Muscle layer of duodenum (tissue), 2 donors: ENCODE results near the gene SNAP47.

Experiments used
- H3K27ac ChIP-seq: one replicate; pipeline ENCODE4 v1.7.0; 2013; ENCODE audit warnings: mild to moderate bottlenecking, low read length
- H3K27me3 ChIP-seq: one replicate; pipeline ENCODE4 v1.7.0; 2013; ENCODE audit warnings: low read depth, mild to moderate bottlenecking, control low read depth, low read length
- H3K36me3 ChIP-seq, 2 donors: one replicate each; pipeline ENCODE4 v1.7.0; 2013; ENCODE audit warnings: low read length in 2 of 2, control low read depth in 1 of 2, mild to moderate bottlenecking in 1 of 2; ENCODE audit not compliant: insufficient read depth in 2 of 2, control insufficient read depth in 1 of 2
- H3K4me1 ChIP-seq, 2 donors: one replicate each; pipeline ENCODE4 v1.7.0; 2013; ENCODE audit warnings: low read length in 2 of 2, mild to moderate bottlenecking in 2 of 2, control low read depth in 1 of 2, moderate library complexity in 1 of 2; ENCODE audit not compliant: insufficient read depth in 2 of 2, control insufficient read depth in 1 of 2
- H3K4me3 ChIP-seq, 2 donors: one replicate each; pipeline ENCODE4 v1.7.0; 2013; ENCODE audit warnings: low read length in 2 of 2, low read depth in 1 of 2, mild to moderate bottlenecking in 1 of 2
- H3K9me3 ChIP-seq, 2 donors: one replicate each; pipeline ENCODE4 v1.7.0; 2013; ENCODE audit warnings: low read length in 2 of 2, control low read depth in 1 of 2, mild to moderate bottlenecking in 1 of 2; ENCODE audit not compliant: control insufficient read depth in 1 of 2
- donor health status: healthy.

The SNAP47 gene

GRCh38 chr1:227780101-227781044 lies 45.1 kb downstream of the SNAP47 start:
- no peaks in the 10 kb centered on the region for H3K27me3 ChIP-seq
- H3K36me3 ChIP-seq = peaks cover 4 to 17% of the 10 kb centered on the region in 2 donors
- no peak overlapping the region for H3K27ac ChIP-seq
- H3K9me3 ChIP-seq = no peaks in the 10 kb centered on the region
- H3K4me3 ChIP-seq = no peak overlapping the region
- H3K4me1 ChIP-seq = peaks cover 0 to 12% of the 10 kb centered on the region in 2 donors

DNA sequence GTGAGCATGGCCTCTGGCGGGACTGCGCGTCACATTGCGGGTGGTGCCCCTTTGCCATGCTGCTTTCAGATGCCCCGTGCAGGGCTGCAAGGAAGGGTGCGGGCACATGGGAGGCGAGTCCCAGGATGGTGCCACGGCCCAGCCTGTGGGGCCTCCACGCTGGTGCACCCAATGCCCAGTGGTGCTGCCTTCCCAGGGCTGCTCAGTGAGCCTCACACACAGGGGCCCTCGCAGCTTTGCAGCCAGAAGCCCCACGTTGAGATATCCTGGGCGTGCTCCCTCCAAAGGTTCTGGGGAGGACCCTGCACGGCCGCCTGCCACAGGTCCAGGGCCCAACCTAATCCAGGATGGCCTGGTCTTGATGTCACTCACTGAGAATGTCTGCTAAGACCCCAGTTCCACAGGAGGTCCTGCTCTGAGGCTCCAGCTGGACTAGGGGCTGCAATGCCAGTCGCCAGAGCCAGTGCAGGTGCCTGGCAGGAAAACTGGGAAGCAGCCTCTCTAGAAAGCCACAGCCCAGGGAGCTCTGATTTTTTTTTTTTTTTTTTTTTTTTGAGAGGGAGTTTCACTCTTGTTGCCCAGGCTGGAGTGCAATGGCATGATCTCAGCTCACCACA lies 46.2 kb downstream of the SNAP47 start:
- H3K36me3 ChIP-seq = peaks cover 4 to 17% of the 10 kb centered on the region in 2 donors
- no peaks in the 10 kb centered on the region for H3K9me3 ChIP-seq
- peaks cover 3 to 11% of the 10 kb centered on the region in 2 donors for H3K4me1 ChIP-seq
- H3K27ac ChIP-seq = no peak overlapping the region
- H3K4me3 ChIP-seq = no peak overlapping the region
- H3K27me3 ChIP-seq = peaks cover 4% of the 10 kb centered on the region

GRCh38 chr1:227782226-227782625 lies 47.0 kb downstream of the SNAP47 start:
- Histone ChIP-seq H3K27ac (no peak overlapping the region), H3K27me3 (peaks cover 4% of the 10 kb centered on the region), H3K4me1 (peaks cover 9 to 14% of the 10 kb centered on the region in 2 donors), H3K4me3 (no peak overlapping the region), H3K9me3 (no peaks in the 10 kb centered on the region), H3K36me3 (peaks cover 4 to 17% of the 10 kb centered on the region in 2 donors)

DNA sequence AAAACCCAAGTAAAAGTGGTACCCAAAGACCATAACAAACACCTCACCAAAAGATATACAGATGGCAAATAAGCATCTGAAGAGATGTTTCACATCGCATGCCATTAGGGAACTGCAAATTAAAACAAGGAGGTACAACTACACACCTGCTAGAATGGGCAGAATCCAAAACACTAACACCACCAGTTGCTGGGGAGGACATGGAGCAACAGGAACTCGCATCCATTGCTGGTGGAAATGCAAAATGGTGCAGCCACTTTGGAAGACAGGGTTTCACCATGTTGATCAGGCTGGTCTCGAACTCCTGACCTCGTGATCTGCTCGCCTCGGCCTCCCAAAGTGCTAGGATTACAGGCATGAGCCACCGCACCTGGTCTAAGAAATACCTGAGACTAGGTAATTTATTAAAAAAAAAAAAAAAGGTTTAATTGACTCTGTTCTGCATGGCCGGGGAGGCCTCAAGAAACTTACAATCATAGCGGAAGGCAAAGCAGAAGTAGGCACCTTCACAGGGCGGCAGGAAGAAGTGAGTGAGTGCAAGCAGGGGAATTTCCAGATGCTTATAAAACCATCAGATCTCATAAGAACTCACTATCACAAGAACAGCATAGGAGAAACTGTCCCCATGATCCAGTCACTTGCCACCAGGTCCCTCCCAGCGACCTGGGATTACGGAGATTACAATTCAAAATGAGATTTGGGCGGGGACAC lies 50.0 kb downstream of the SNAP47 start:
- peaks cover 4% of the 10 kb centered on the region for H3K27me3 ChIP-seq
- H3K4me1 ChIP-seq = peaks cover 9 to 21% of the 10 kb centered on the region in 2 donors
- H3K36me3 ChIP-seq = peaks cover 4 to 17% of the 10 kb centered on the region in 2 donors
- H3K9me3 ChIP-seq = no peaks in the 10 kb centered on the region
- no peak overlapping the region for H3K27ac ChIP-seq
- no peak overlapping the region for H3K4me3 ChIP-seq

DNA sequence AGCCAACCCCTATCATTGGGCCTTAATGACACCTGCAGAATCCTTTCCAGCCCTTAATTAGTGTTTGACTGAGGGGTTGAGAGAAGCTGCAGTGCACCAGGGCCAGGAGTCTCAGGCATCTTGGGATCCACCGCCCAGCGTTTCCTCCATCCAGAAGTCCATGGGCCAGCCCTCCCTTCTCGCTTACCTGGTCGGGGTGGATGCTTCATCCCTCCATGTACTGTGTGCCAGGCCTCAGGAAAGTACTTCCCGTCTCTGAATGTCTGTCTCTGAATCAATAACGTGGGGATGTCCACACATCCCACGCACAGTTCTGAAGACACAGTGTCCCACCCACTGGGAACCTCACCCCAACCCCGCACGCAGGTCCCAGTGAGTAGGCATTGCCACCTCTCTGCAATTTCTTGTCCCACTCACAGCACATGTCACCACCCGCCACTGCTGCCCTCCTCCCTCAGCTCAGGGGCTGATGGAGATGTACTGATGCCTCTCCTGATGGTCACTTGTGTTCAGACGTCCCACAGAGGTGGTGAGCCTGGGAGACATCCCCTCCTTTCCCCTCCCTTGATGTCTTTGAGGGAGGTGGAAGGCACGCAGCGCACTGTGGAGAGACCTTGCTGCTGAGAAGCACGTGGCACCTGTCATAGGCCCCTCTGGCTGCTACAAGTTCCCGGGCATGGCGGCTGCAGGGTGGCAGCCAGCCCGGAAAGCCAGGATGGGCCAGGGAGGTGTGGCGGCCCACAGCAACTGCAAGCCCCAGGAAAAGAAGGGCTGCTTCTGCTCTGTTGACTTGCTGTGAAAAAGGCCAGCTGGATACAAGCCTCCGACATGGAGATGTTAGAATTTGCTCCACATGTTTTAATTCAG lies 50.8 kb downstream of the SNAP47 start:
- no peak overlapping the region for H3K27ac ChIP-seq
- peak overlapping the region in 1 of 2 donors; percentile 73 for H3K4me3 ChIP-seq
- H3K36me3 ChIP-seq = peaks cover under 1 to 10% of the 10 kb centered on the region in 2 donors

DNA sequence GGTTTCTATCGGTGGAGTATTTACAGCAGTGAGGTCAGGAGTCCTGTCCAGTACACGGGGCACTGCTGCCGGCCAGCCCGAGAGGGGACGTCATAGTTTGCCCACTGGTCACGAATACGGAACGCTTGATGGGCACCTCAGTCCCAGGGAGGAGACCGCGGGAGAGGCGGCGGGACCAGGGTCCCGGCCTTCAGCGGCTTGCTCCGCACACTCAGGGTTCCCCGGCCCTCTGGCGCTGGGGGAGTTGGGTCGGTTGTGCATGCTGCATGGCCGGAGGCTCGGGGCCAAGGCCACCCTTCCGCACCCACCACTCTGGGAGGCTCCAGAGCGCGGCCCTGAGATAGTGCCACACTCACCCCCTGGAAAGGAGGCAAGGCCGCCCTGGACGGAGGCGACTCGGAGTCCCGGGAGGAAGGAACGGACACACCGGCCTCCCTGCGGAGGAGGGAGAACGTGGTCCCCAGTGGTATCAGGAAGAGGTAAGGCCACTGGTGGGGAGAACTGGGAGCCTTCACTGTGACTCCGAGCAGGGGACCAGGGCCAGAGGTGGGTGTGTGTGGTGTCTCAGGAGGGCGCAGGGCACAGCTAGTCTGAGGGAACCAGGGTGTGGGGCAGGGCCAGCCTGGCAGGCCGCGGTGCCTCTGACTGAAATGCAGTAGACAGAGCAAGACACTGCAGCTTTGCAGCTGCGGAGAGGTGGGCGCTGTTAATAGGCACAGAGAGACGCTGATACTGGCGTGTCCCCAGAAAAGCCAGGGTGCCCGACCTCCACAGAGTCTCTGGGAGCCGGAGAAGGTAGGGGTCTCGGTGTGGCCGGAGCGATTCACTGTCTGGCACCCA lies 51.7 kb downstream of the SNAP47 start:
- no peak overlapping the region for H3K27ac ChIP-seq
- H3K27me3 ChIP-seq = peaks cover 4% of the 10 kb centered on the region
- H3K9me3 ChIP-seq = no peaks in the 10 kb centered on the region
- H3K4me1 ChIP-seq = peaks cover 9 to 21% of the 10 kb centered on the region in 2 donors
- peaks cover 0 to 4% of the 10 kb centered on the region in 2 donors for H3K36me3 ChIP-seq
- peak overlapping the region; percentile 73 to 75 for H3K4me3 ChIP-seq

More for the DNA sequence above, 50.8 kb downstream of the SNAP47 start:
- H3K9me3 ChIP-seq = no peaks in the 10 kb centered on the region
- peaks cover 4% of the 10 kb centered on the region for H3K27me3 ChIP-seq
- H3K4me1 ChIP-seq = peaks cover 9 to 21% of the 10 kb centered on the region in 2 donors

GRCh38 chr1:227787513-227788270 lies 52.5 kb downstream of the SNAP47 start:
- Histone ChIP-seq H3K4me3 (peak overlapping the region; percentile 73 to 75), H3K4me1 (peaks cover 9 to 21% of the 10 kb centered on the region in 2 donors), H3K36me3 (no peaks in the 10 kb centered on the region), H3K27me3 (peaks cover 4% of the 10 kb centered on the region), H3K9me3 (no peaks in the 10 kb centered on the region), H3K27ac (peak overlapping the region; percentile 68)

GRCh38 chr1:227788271-227789083 lies 53.2 kb downstream of the SNAP47 start:
- Histone ChIP-seq H3K4me1 (peaks cover 9 to 21% of the 10 kb centered on the region in 2 donors), H3K36me3 (no peaks in the 10 kb centered on the region), H3K27ac (no peak overlapping the region), H3K9me3 (no peaks in the 10 kb centered on the region), H3K27me3 (peaks cover 4% of the 10 kb centered on the region), H3K4me3 (peak overlapping the region; percentile 16 to 73)
